Endodermal cell (in vitro differentiated cells): ENCODE measurements around the gene ITPRIPL2. TPM values are rescaled to one million over a fixed set of nuclear protein-coding genes. Genes with fewer than 3 reads are reported as not detected.

Experiments used
- DNase-seq: peaks from one replicate; pipeline ENCODE4 v3.0.0-alpha.2; 2017
- H3K27ac ChIP-seq: 2 replicates; pipeline ENCODE4 v1.5.1; 2013; ENCODE audit warnings: mild to moderate bottlenecking, low read depth, low read length, moderate library complexity
- H3K27me3 ChIP-seq: 2 replicates; pipeline ENCODE4 v1.6.1; 2013; ENCODE audit warnings: mild to moderate bottlenecking, low read length, moderate library complexity; ENCODE audit not compliant: insufficient read depth, control insufficient read depth, poor library complexity, severe bottlenecking
- H3K36me3 ChIP-seq: 2 replicates; pipeline ENCODE4 v1.7.0; 2013; ENCODE audit warnings: mild to moderate bottlenecking, low read length, moderate library complexity; ENCODE audit not compliant: control insufficient read depth, insufficient read depth
- H3K4me1 ChIP-seq: one replicate; pipeline ENCODE4 v1.7.0; 2013; ENCODE audit warnings: low read length; ENCODE audit not compliant: control insufficient read depth, insufficient read depth
- H3K4me3 ChIP-seq: 2 replicates; pipeline ENCODE4 v1.5.1; 2013; ENCODE audit warnings: mild to moderate bottlenecking, low read length, moderate library complexity
- H3K9ac ChIP-seq: 2 replicates; pipeline ENCODE4 v1.6.1; 2013; ENCODE audit warnings: mild to moderate bottlenecking, low read length, moderate library complexity; ENCODE audit not compliant: poor library complexity, severe bottlenecking; ENCODE audit errors: extremely low read depth
- H3K9me3 ChIP-seq: 2 replicates; pipeline ENCODE4 v1.6.1; 2013; ENCODE audit warnings: mild to moderate bottlenecking, low read length, moderate library complexity; ENCODE audit not compliant: control insufficient read depth
- H3K27ac Mint-ChIP-seq: 2 replicates; pipeline ENCODE4 v1.8.0; 2020; ENCODE audit warnings: mixed read lengths
- H3K27me3 Mint-ChIP-seq: 2 replicates; pipeline ENCODE4 v1.8.0; 2021; ENCODE audit warnings: mild to moderate bottlenecking, mixed read lengths; ENCODE audit not compliant: insufficient read depth
- H3K36me3 Mint-ChIP-seq: 2 replicates; pipeline ENCODE4 v1.8.0; 2020; ENCODE audit warnings: low read depth, mixed read lengths
- H3K4me1 Mint-ChIP-seq: 2 replicates; pipeline ENCODE4 v1.8.0; 2020; ENCODE audit warnings: mixed read lengths
- H3K4me3 Mint-ChIP-seq: 2 replicates; pipeline ENCODE4 v1.8.0; 2020; ENCODE audit warnings: mild to moderate bottlenecking, moderate library complexity, mixed read lengths
- H3K9me3 Mint-ChIP-seq: 2 replicates; pipeline ENCODE4 v1.8.0; 2020; ENCODE audit warnings: mild to moderate bottlenecking, mixed read lengths
- WGBS, 2 experiments: methylation state at CpG; one replicate each; pipeline versions ENCODE4 v1.1.5 to v1.1.7; 2013; ENCODE audit warnings: missing lambda C conversion rate in 2 of 2, mixed read lengths in 1 of 2; ENCODE audit not compliant: insufficient coverage in 1 of 2, insufficient read length in 1 of 2; 5-methylcytosine and 5-hydroxymethylcytosine counted together
- total RNA-seq, 2 donors: library from RNA; stranded (reverse); fragmentation: NEBNext Ultra II Directional in 1 of 2; extraction: Animal tissue kit (Norgen Biotek cat#: 25700) in 1 of 2; gene quantifications; 2 replicates in 1 of 2; 3 replicates in 1 of 2; pipeline ENCODE4 v1.2.1, GENCODE V29; 2021
- TF ChIP-seq, protein P1 (sequence below): fragments of 200-600 bp; sonication (generic); conservative IDR thresholded peaks from 2 replicates; pipeline ENCODE4 v1.5.0; 2021; ENCODE audit warnings: antibody characterized with exemption, mild to moderate bottlenecking

ITPRIPL2 gene
- total RNA-seq, 2 donors from 2014 or later, result 13.4 to 19.3 TPM

DNA sequence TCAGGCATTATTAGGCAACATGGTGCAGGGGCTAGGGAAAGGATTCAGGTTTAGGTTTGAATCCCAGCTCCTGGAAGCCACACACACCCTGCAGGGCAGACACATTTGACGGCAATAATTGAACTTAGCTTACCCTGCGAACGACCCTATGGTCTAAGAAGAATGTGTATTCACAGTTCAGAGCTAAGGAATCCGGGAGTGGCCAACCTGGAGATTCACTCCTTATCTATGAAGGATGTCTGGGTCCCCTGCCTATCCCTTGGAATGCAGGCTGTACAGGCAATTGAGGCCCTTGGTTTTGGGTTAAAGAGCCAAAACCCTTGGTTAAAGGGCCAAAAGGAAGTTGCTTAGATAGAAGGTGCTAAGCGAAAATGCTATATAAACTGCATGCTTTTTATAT lies 51.3 kb downstream of the ITPRIPL2 start:
- H3K9me3 Mint-ChIP-seq, result peaks cover 6% of the 10 kb centered on the region
- peaks cover 3% of the 10 kb centered on the region for H3K4me1 ChIP-seq
- peak overlapping the region; percentile 79 for H3K27ac Mint-ChIP-seq
- TF ChIP-seq, protein P1, sequence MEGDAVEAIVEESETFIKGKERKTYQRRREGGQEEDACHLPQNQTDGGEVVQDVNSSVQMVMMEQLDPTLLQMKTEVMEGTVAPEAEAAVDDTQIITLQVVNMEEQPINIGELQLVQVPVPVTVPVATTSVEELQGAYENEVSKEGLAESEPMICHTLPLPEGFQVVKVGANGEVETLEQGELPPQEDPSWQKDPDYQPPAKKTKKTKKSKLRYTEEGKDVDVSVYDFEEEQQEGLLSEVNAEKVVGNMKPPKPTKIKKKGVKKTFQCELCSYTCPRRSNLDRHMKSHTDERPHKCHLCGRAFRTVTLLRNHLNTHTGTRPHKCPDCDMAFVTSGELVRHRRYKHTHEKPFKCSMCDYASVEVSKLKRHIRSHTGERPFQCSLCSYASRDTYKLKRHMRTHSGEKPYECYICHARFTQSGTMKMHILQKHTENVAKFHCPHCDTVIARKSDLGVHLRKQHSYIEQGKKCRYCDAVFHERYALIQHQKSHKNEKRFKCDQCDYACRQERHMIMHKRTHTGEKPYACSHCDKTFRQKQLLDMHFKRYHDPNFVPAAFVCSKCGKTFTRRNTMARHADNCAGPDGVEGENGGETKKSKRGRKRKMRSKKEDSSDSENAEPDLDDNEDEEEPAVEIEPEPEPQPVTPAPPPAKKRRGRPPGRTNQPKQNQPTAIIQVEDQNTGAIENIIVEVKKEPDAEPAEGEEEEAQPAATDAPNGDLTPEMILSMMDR, result no peak
- peaks cover 12% of the 10 kb centered on the region for H3K27me3 Mint-ChIP-seq
- DNase-seq, result no peak
- no peak overlapping the region for H3K4me3 ChIP-seq
- peak overlapping the region; percentile 37 for H3K9ac ChIP-seq
- no peaks in the 10 kb centered on the region for H3K36me3 Mint-ChIP-seq
- H3K27me3 ChIP-seq, result peaks cover 9% of the 10 kb centered on the region
- WGBS, 2 experiments, result 72 to 76% methylated on average over 4 of the region's 5 CpGs
- H3K4me3 Mint-ChIP-seq, result no peak overlapping the region
- peaks cover 11% of the 10 kb centered on the region for H3K4me1 Mint-ChIP-seq
- no peak overlapping the region for H3K27ac ChIP-seq
- H3K9me3 ChIP-seq, result peaks cover 7% of the 10 kb centered on the region
- H3K36me3 ChIP-seq, result no peaks in the 10 kb centered on the region

DNA sequence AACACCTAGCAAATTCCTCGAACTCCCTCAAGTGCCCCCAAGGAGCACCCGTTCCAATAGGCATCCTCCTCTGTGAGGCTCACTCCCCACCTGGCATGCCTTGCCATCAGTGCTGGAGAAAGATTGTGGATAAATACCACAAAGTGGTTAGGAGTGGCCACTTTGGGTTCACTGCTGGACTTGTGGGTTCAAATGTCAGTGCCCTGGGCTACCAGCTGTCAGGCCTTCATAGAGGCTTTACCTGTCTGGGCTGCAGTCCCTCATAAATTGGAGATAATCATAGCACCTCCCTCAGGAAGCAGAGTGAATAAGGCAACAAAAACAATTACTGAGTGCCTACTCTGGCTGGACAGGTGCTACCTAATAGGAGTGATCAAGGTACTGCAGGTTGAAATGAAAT lies 52.7 kb downstream of the ITPRIPL2 start:
- no peak for DNase-seq
- H3K9me3 ChIP-seq, result peaks cover 7% of the 10 kb centered on the region
- Mint-ChIP-seq H3K4me1 (peaks cover 11% of the 10 kb centered on the region), H3K4me3 (no peak overlapping the region), H3K9me3 (peaks cover 6% of the 10 kb centered on the region), H3K27me3 (peaks cover 21% of the 10 kb centered on the region), H3K27ac (no peak overlapping the region), H3K36me3 (no peaks in the 10 kb centered on the region)
- H3K27ac ChIP-seq, result no peak overlapping the region
- H3K4me1 ChIP-seq, result peaks cover 3% of the 10 kb centered on the region
- no peak overlapping the region for H3K9ac ChIP-seq
- H3K4me3 ChIP-seq, result no peak overlapping the region
- H3K36me3 ChIP-seq, result no peaks in the 10 kb centered on the region
- TF ChIP-seq, protein P1, result no peak
- 98% methylated on average over 2 of the region's 2 CpGs; no CpG with 5 or more reads in 1 of the 2 experiments for WGBS, 2 experiments
- peaks cover 9% of the 10 kb centered on the region for H3K27me3 ChIP-seq

DNA sequence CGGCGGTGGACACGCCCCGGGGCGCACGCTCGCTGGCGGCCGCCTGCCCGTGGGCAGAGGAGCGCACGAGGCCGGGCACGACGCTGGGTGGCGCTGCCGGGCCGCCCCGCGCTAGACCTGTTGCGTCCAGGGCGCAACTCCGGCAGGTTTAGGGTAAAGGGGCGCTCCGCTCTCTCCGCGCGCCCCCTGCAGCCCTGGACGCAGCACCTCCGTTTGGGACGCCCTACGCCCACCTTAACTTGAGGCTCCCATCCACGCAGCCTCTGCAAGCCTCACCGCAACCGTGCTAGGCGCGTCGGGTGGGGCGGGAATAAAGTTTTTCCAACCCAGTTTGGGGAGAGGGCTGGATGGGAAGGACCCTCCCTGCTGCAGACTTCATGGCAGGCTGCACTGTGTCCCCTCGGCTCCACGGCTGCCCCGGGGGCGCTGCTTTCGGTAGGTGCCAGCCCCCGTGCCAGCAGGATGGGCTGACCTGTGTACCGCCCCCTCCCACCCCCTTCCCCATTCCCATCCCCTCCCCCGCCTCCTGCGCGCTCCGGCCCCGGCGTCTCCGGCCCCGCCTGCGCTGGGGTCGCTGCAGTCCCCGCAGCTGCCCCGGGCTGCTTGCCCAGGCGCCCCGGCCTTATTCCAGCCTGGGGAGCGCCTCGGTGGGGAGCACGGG lies 54.1 kb downstream of the ITPRIPL2 start, which contains the start of gene SYT17:
SYT17 (plus strand) TSS at position 531 of the 661 bp plus-strand sequence. CDS start 407 bp downstream, outside the sequence.
- Histone ChIP-seq H3K4me1 (peaks cover 3% of the 10 kb centered on the region), H3K27ac (no peak within 1 kb of the TSS), H3K27me3 (peaks cover 9% of the 10 kb centered on the region), H3K36me3 (no peaks in the 10 kb centered on the region), H3K9ac (peak within 1 kb of the TSS; percentile 59), H3K9me3 (peaks cover 7% of the 10 kb centered on the region), H3K4me3 (peak within 1 kb of the TSS; percentile 80)
- Mint-ChIP-seq H3K27me3 (peaks cover 21% of the 10 kb centered on the region), H3K4me3 (peak within 1 kb of the TSS; percentile 65), H3K36me3 (no peaks in the 10 kb centered on the region), H3K9me3 (peaks cover 6% of the 10 kb centered on the region), H3K27ac (no peak within 1 kb of the TSS), H3K4me1 (peaks cover 12% of the 10 kb centered on the region)
- DNase-seq, result peak; percentile 91
- TF ChIP-seq, protein P1, result peak; percentile 94
- WGBS, 2 experiments, result 0 to 1% methylated on average over 16 to 63 of the region's 63 CpGs
